Prostate gland (tissue), 2 donors: Measurements from ENCODE around the gene DISP3. TPM values are rescaled to one million over a fixed set of nuclear protein-coding genes. Genes with fewer than 3 reads are reported as not detected.

Experiments
- DNase-seq: peaks from one replicate; pipeline ENCODE4 v3.0.0-alpha.2; 2019; ENCODE audit warnings: low spot score
- H3K27ac ChIP-seq, 2 donors: fragments of 200-600 bp; sonication (generic); 2 replicates each; pipeline ENCODE4 v1.5.1; 2017 to 2019
- H3K27me3 ChIP-seq: fragments of 200-600 bp; sonication (generic); replicated peaks from 2 replicates; pipeline ENCODE4 v1.5.1; 2019; ENCODE audit not compliant: insufficient read depth
- H3K36me3 ChIP-seq, 2 donors: fragments of 200-600 bp; sonication (generic); 1 replicate in 1 of 2; 2 replicates in 1 of 2; pipeline versions ENCODE4 v1.5.1 to v1.8.1; 2017 to 2019
- H3K4me1 ChIP-seq: fragments of 200-600 bp; sonication (generic); replicated peaks from 2 replicates; pipeline ENCODE4 v1.5.1; 2019
- H3K4me3 ChIP-seq, 2 donors: fragments of 200-600 bp; sonication (generic); 2 replicates each; pipeline ENCODE4 v1.5.1; 2017 to 2019
- H3K9me3 ChIP-seq: fragments of 200-600 bp; sonication (generic); 2 replicates; pipeline ENCODE4 v1.5.1; 2017
- CTCF ChIP-seq, 4 experiments: fragments of 200-600 bp in 2 of 4; fragments of 450-650 bp in 2 of 4; sonication (generic) in 2 of 4; IDR thresholded peaks; 1 replicate in 3 of 4; 2 replicates in 1 of 4; pipeline ENCODE4 v1.5.1; 2016 to 2019; ENCODE audit warnings: antibody characterized with exemption in 4 of 4, mild to moderate bottlenecking in 2 of 4, moderate library complexity in 2 of 4
- POLR2A ChIP-seq: fragments of 450-650 bp; IDR thresholded peaks from one replicate; pipeline ENCODE4 v1.6.1; 2016; ENCODE audit warnings: antibody characterized with exemption, mild to moderate bottlenecking
- POLR2AphosphoS5 ChIP-seq: sonication (generic); formaldehyde crosslinking; IDR thresholded peaks from one replicate; pipeline ENCODE4 v1.6.1; 2017; ENCODE audit warnings: antibody characterized with exemption
- WGBS: methylation state at CpG from one replicate; pipeline ENCODE4 v1.1.5; 2018; 5-methylcytosine and 5-hydroxymethylcytosine counted together
- intact Hi-C: fragments of 100-400 bp; cut with DNase I; formaldehyde crosslinking; loops from one replicate; pipeline ENCODE4 v1.14.2; 2022
- total RNA-seq, 2 donors: library from RNA; depleted of rRNA; stranded (reverse); fragments of >200 nt; gene quantifications; one replicate each; pipeline ENCODE4 v1.1.0, GENCODE V29; 2016

Gene DISP3, protein sequence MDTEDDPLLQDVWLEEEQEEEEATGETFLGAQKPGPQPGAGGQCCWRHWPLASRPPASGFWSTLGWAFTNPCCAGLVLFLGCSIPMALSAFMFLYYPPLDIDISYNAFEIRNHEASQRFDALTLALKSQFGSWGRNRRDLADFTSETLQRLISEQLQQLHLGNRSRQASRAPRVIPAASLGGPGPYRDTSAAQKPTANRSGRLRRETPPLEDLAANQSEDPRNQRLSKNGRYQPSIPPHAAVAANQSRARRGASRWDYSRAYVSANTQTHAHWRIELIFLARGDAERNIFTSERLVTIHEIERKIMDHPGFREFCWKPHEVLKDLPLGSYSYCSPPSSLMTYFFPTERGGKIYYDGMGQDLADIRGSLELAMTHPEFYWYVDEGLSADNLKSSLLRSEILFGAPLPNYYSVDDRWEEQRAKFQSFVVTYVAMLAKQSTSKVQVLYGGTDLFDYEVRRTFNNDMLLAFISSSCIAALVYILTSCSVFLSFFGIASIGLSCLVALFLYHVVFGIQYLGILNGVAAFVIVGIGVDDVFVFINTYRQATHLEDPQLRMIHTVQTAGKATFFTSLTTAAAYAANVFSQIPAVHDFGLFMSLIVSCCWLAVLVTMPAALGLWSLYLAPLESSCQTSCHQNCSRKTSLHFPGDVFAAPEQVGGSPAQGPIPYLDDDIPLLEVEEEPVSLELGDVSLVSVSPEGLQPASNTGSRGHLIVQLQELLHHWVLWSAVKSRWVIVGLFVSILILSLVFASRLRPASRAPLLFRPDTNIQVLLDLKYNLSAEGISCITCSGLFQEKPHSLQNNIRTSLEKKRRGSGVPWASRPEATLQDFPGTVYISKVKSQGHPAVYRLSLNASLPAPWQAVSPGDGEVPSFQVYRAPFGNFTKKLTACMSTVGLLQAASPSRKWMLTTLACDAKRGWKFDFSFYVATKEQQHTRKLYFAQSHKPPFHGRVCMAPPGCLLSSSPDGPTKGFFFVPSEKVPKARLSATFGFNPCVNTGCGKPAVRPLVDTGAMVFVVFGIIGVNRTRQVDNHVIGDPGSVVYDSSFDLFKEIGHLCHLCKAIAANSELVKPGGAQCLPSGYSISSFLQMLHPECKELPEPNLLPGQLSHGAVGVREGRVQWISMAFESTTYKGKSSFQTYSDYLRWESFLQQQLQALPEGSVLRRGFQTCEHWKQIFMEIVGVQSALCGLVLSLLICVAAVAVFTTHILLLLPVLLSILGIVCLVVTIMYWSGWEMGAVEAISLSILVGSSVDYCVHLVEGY (N-terminal part only)
- total RNA-seq = 1 to 10 TPM in 1 of 2 donors, under 1 TPM in 1; 0.80 to 1.7 TPM

DNA sequence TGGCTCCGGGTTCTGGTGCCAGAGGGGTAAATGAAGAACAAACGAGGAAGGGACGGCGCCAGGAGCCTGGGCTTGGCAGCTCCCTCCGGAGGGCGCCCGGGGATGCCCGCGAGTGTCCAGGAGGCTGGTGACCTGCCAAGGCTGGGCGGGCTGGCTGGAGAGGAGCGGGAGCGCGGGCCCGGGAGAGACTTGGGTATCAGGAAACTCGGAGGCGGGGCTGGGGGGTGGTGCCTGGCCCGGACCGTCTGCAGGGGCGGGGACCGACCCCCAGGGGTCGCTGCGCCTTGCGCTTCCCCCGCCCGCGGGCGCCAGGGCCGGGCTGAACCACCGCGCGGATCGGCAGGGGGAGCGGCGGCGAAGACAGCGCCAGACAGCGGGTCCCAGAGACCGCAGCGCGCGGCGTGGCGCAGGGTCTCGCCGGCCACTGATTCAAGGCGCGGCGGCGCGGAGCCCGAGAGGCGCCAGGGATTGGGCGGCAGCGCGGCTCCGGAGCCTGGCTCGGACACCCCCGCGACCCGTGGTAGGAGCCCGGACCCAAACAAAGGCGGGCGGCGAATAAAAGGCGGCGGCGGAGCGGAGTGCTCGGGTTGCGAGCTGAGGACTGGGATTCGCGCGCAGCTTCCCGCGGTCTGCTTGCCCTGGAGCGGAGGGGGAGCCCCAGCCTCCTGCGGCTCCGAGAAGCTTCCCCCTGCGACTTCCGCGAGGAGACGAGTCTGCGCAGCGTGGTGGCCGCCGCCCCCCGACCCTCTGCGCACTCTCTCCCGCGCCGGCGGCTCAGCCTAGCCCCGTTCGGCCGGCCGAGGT, at the start of gene DISP3:
Gene DISP3, plus strand, starts transcription at position 585 of the 804 bp plus-strand sequence. CDS start 21,838 bp downstream, outside the sequence.
- H3K27ac ChIP-seq = no peak within 1 kb of the TSS
- H3K4me1 ChIP-seq = no peaks in the 10 kb centered on the region
- H3K27me3 ChIP-seq = peaks cover 7% of the 10 kb centered on the region
- DNase-seq = peak; percentile 30
- H3K9me3 ChIP-seq = no peaks in the 10 kb centered on the region
- peak within 1 kb of the TSS; percentile 30 to 46 for H3K4me3 ChIP-seq
- no peaks in the 10 kb centered on the region for H3K36me3 ChIP-seq
- intact Hi-C loops = no loop called here
- TF ChIP-seq CTCF (IDR thresholded peaks at IDR 0.05) (peak in 3 of 4 experiments; percentile 35 to 55 (median 55)), POLR2AphosphoS5 (no peak)
- under 1% methylated on average over 55 of the region's 96 CpGs for whole genome bisulfite sequencing

GRCh38 chr1:11429226-11429625, 49.7 kb upstream of the DISP3 start:
- Histone ChIP-seq H3K9me3 (no peaks in the 10 kb centered on the region), H3K27ac (no peak overlapping the region), H3K4me1 (no peaks in the 10 kb centered on the region), H3K4me3 (no peak overlapping the region), H3K27me3 (no peaks in the 10 kb centered on the region), H3K36me3 (no peaks in the 10 kb centered on the region)
- no peak for DNase-seq
- TF ChIP-seq CTCF (IDR thresholded peaks at IDR 0.05) (no peak), POLR2AphosphoS5 (no peak), POLR2A (no peak)
- WGBS = 71% methylated on average over 6 of the region's 6 CpGs
- intact Hi-C loops = no loop called here

GRCh38 chr1:11429935-11430334, 49.0 kb upstream of the DISP3 start:
- H3K36me3 ChIP-seq = no peaks in the 10 kb centered on the region
- intact Hi-C loops = no loop called here
- H3K4me1 ChIP-seq = no peaks in the 10 kb centered on the region
- H3K27ac ChIP-seq = no peak overlapping the region
- H3K9me3 ChIP-seq = no peaks in the 10 kb centered on the region
- no peak for TF ChIP-seq POLR2A
- no peak for TF ChIP-seq CTCF (IDR thresholded peaks at IDR 0.05)
- TF ChIP-seq POLR2AphosphoS5 = no peak
- no peak overlapping the region for H3K4me3 ChIP-seq
- no peak for DNase-seq
- 85% methylated on average over 10 of the region's 10 CpGs for WGBS
- H3K27me3 ChIP-seq = no peaks in the 10 kb centered on the region

GRCh38 chr1:11431941-11432507, 46.9 kb upstream of the DISP3 start:
- TF ChIP-seq CTCF (IDR thresholded peaks at IDR 0.05) (no peak), POLR2AphosphoS5 (no peak), POLR2A (no peak)
- H3K9me3 ChIP-seq = no peaks in the 10 kb centered on the region
- 82% methylated on average over 16 of the region's 16 CpGs for WGBS
- H3K27me3 ChIP-seq = no peaks in the 10 kb centered on the region
- no peaks in the 10 kb centered on the region for H3K4me1 ChIP-seq
- H3K27ac ChIP-seq = no peak overlapping the region
- intact Hi-C loops = no loop called here
- H3K36me3 ChIP-seq = no peaks in the 10 kb centered on the region
- DNase-seq = no peak
- H3K4me3 ChIP-seq = no peak overlapping the region
